Caco-2 (cell line): ENCODE results near the gene DNAI7. TPM values are rescaled to one million over a fixed set of nuclear protein-coding genes. Genes with fewer than 3 reads are reported as not detected.

Experiments used
- BruUV-seq: library from RNA; stranded (reverse); fragments of 400-500 nt; replicated peaks from 2 replicates; lab custom pipeline; 2021; lab: Mats Ljungman, UMichigan
- CTCF ChIA-PET: fragments of 300-600 bp; sonication (Branson Sonifier 250); formaldehyde crosslinking; loops from one replicate; lab custom pipeline; 2022; ENCODE audit warnings: antibody characterized with exemption; lab: Charles Lee
- POLR2A ChIA-PET: fragments of 300-600 bp; sonication (Branson Sonifier 250); formaldehyde crosslinking; loops from one replicate; lab custom pipeline; 2022; ENCODE audit warnings: antibody characterized with exemption; lab: Charles Lee
- DNase-seq, 2 experiments: peaks; one replicate each; pipeline versions ENCODE4 v3.0.0 to v3.0.0-alpha.2; 2020 to 2022
- H3K27me3 ChIP-seq: replicated peaks from 2 replicates; pipeline ENCODE4 v1.6.0; 2011; ENCODE audit warnings: low read length; ENCODE audit not compliant: control insufficient read depth, insufficient read depth
- H3K36me3 ChIP-seq: 2 replicates; pipeline ENCODE4 v1.5.1; 2011; ENCODE audit warnings: low read length; ENCODE audit not compliant: control insufficient read depth, insufficient read depth
- H3K4me1 ChIP-seq: fragments of 250-450 bp; sonication (Bioruptor Pico); 2 replicates; pipeline ENCODE4 v1.5.1; 2020; ENCODE audit warnings: mild to moderate bottlenecking
- H3K4me3 ChIP-seq: 2 replicates; pipeline ENCODE4 v1.5.1; 2011; ENCODE audit warnings: low read depth, mild to moderate bottlenecking, control low read depth, low read length
- H3K9me3 ChIP-seq: fragments of 250-450 bp; sonication (Bioruptor Pico); 2 replicates; pipeline ENCODE4 v1.5.1; 2020; ENCODE audit warnings: mild to moderate bottlenecking, moderate library complexity
- H3K27ac Mint-ChIP-seq: one replicate; pipeline ENCODE4 v1.8.0; 2022; ENCODE audit warnings: mixed read lengths; ENCODE audit not compliant: unreplicated experiment
- H3K27me3 Mint-ChIP-seq: one replicate; pipeline ENCODE4 v1.8.0; 2022; ENCODE audit warnings: mixed read lengths; ENCODE audit not compliant: insufficient read depth, unreplicated experiment
- H3K36me3 Mint-ChIP-seq: one replicate; pipeline ENCODE4 v1.8.0; 2022; ENCODE audit warnings: mild to moderate bottlenecking, mixed read lengths; ENCODE audit not compliant: insufficient read depth, unreplicated experiment
- H3K4me1 Mint-ChIP-seq: one replicate; pipeline ENCODE4 v1.8.0; 2022; ENCODE audit warnings: low read depth, mixed read lengths; ENCODE audit not compliant: unreplicated experiment
- H3K4me3 Mint-ChIP-seq: one replicate; pipeline ENCODE4 v1.8.0; 2022; ENCODE audit warnings: mild to moderate bottlenecking, moderate library complexity, mixed read lengths; ENCODE audit not compliant: unreplicated experiment
- H3K9me3 Mint-ChIP-seq: one replicate; pipeline ENCODE4 v1.8.0; 2022; ENCODE audit warnings: mixed read lengths; ENCODE audit not compliant: unreplicated experiment
- CTCF ChIP-seq, 2 experiments: fragments of 200-600 bp in 1 of 2; IDR thresholded peaks; 1 replicate in 1 of 2; 2 replicates in 1 of 2; pipeline versions ENCODE4 v1.5.1 to v1.8.0; 2011 to 2022; ENCODE audit warnings: antibody characterized with exemption in 1 of 2, control low read depth in 1 of 2, inconsistent platforms in 1 of 2, low read depth in 1 of 2, low read length in 1 of 2, mild to moderate bottlenecking in 1 of 2, moderate library complexity in 1 of 2; ENCODE audit not compliant: insufficient read depth in 1 of 2, severe bottlenecking in 1 of 2, unreplicated experiment in 1 of 2
- intact Hi-C: fragments of 100-400 bp; cut with micrococcal nuclease; formaldehyde crosslinking; loops from one replicate; pipeline ENCODE4 v1.10.0; 2022; ENCODE audit not compliant: unreplicated experiment
- total RNA-seq: library from RNA; stranded (reverse); gene quantifications from 2 replicates; pipeline ENCODE4 v1.2.3, GENCODE V29; 2022

The DNAI7 gene
- total RNA-seq, 1 experiment from 2014 or later: 0.66 TPM

GRCh38 chr12:25083211-25083610 lies 111.7 kb downstream of the DNAI7 start:
- Mint-ChIP-seq H3K4me1 (no peaks in the 10 kb centered on the region), H3K4me3 (no peak overlapping the region), H3K27ac (no peak overlapping the region), H3K36me3 (no peaks in the 10 kb centered on the region), H3K9me3 (no peaks in the 10 kb centered on the region), H3K27me3 (no peaks in the 10 kb centered on the region)
- POLR2A ChIA-PET: no interaction called here
- Histone ChIP-seq H3K36me3 (no peaks in the 10 kb centered on the region), H3K4me3 (no peak overlapping the region), H3K4me1 (no peaks in the 10 kb centered on the region), H3K27me3 (no peaks in the 10 kb centered on the region), H3K9me3 (no peaks in the 10 kb centered on the region)
- CTCF ChIA-PET: no interaction called here
- BruUV-seq: no TSS peak
- TF ChIP-seq CTCF (IDR thresholded peaks at IDR 0.05; ENCODE audit: insufficient read depth in 1 of 2, low read depth in 1 of 2, low read length in 1 of 2, severe bottlenecking in 1 of 2, unreplicated experiment in 1 of 2): no peak
- intact Hi-C loops: no loop called here
- no peak for DNase-seq

GRCh38 chr12:25082628-25083027 lies 112.3 kb downstream of the DNAI7 start:
- no TSS peak for BruUV-seq
- no peaks in the 10 kb centered on the region for H3K9me3 Mint-ChIP-seq
- CTCF ChIA-PET: no interaction called here
- H3K36me3 Mint-ChIP-seq: no peaks in the 10 kb centered on the region
- intact Hi-C loops: no loop called here
- H3K9me3 ChIP-seq: no peaks in the 10 kb centered on the region
- H3K36me3 ChIP-seq: no peaks in the 10 kb centered on the region
- H3K27me3 Mint-ChIP-seq: no peaks in the 10 kb centered on the region
- no peak overlapping the region for H3K4me3 ChIP-seq
- H3K4me3 Mint-ChIP-seq: no peak overlapping the region
- no peak for DNase-seq
- H3K27me3 ChIP-seq: no peaks in the 10 kb centered on the region
- H3K27ac Mint-ChIP-seq: no peak overlapping the region
- no peaks in the 10 kb centered on the region for H3K4me1 ChIP-seq
- POLR2A ChIA-PET: no interaction called here
- H3K4me1 Mint-ChIP-seq: no peaks in the 10 kb centered on the region
- no peak for TF ChIP-seq CTCF (IDR thresholded peaks at IDR 0.05; ENCODE audit: insufficient read depth in 1 of 2, low read depth in 1 of 2, low read length in 1 of 2, severe bottlenecking in 1 of 2, unreplicated experiment in 1 of 2)

- no peaks in the 10 kb centered on the region for H3K4me1 ChIP-seq
- no peaks in the 10 kb centered on the region for H3K36me3 ChIP-seq
- no peaks in the 10 kb centered on the region for H3K9me3 ChIP-seq
- intact Hi-C loops: no loop called here
- Mint-ChIP-seq H3K4me3 (no peak overlapping the region), H3K9me3 (no peaks in the 10 kb centered on the region), H3K27me3 (no peaks in the 10 kb centered on the region), H3K4me1 (no peaks in the 10 kb centered on the region), H3K36me3 (no peaks in the 10 kb centered on the region), H3K27ac (no peak overlapping the region)
- ChIA-PET POLR2A (no interaction called here), CTCF (no interaction called here)
- no TSS peak for BruUV-seq
- H3K4me3 ChIP-seq: no peak overlapping the region
- no peak for TF ChIP-seq CTCF (IDR thresholded peaks at IDR 0.05; ENCODE audit: insufficient read depth in 1 of 2, low read depth in 1 of 2, low read length in 1 of 2, severe bottlenecking in 1 of 2, unreplicated experiment in 1 of 2)
- DNase-seq: no peak
- H3K27me3 ChIP-seq: no peaks in the 10 kb centered on the region
Measured at GRCh38 chr12:25079393-25079792, 115.6 kb downstream of the DNAI7 start.
